RPMI7951 (cell line): ENCODE data around the gene FBRS. TPM values are rescaled to one million over a fixed set of nuclear protein-coding genes. Genes with fewer than 3 reads are reported as not detected.
"Not testable (repeated sequence)": the region's sequence is repeated elsewhere in the genome, so short reads cannot be mapped to it uniquely, and the experiment has no call there.

Experiments
- DNase-seq: peaks from one replicate; pipeline ENCODE4 v3.0.0-alpha.2; 2012; ENCODE audit warnings: low read depth
- total RNA-seq: library from RNA; depleted of rRNA; stranded (reverse); fragments of >200 nt; shearing (Covaris generic); gene quantifications from 2 replicates; pipeline ENCODE4 v1.2.3, GENCODE V29; 2014; rRNA removed

The FBRS gene
- total RNA-seq, 1 experiment from 2014 or later = 4.1 TPM

DNA sequence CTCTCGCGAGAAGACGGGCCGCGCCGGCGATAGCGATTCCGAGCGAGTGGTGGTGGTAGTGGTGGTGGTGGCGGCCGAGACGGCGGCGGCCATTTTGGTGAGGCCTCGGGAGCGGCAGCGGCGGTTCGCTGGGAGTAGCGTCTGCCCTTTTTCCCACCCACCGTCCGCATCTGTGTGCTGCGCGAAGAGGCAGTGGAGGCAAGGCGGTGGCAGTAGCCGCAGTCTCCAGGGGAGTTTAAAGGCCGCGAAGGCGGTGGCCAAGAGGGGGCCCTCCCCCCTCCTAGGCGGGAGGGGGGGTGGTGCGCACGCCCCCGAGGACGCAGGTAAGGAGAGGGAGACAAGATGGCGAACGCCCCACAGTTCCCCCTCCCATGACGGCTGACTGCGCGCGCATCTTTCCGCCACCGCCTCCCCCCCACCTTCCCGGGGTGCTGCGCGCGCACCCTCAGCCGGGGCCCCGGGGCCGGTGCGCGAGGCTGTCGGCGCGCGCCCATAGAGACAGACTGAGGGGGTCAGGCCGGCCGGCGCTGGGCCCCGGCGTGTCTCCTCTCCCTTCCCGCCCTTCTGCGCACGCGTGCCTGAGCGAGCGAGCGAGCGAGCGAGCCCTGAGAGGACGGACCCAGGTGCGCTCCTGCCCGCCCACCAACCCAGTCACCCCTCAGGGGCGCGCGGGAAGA is 40.0 kb downstream of the FBRS start:
- DNase-seq = peak; percentile 94

DNA sequence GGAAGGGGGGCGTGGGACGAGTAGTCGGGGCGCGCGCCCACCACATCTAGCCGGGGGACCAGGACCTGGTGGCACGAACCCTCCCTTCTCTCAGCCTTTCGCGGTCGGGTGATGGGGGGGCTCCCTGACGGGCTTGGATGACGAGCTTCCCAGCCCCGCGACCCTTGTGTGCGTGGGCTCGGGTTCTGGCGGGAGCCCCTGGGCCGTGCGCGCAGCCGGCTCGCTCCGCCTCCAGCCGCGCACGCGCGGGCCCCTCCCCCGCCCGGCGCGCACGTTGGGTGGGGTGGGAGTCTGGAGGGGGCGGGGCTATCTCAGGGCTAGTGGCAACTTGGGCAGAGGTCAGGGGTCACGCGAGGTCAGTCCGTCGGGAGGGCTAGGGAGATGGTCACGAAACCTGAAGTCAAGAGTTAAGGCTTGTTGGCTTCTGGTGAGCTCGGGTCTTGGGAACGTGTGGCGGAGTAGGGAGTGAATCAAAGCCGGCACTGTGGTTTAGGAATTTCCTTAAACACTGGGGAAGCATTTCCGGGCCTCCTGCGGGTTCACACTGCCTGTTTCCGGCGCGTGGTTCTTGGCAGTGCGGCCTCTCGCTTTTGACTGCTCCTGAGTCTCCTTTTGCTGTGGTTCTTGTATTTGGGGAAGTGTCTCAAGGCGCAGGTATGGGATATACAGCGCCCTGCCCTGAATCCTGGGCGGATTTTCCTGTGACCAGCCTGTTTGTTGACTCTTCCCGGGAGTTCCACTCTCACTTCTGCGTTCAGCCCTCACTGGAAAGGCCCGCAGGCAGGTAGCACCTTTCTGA is 40.8 kb downstream of the FBRS start, which contains the start of gene SRCAP:
Gene SRCAP (plus strand): TSS at position 356 of the 799 bp plus-strand sequence. CDS start 1,654 bp downstream, outside the sequence.
- DNase-seq = peak; percentile 76

- DNase-seq = no peak
These were observed 41.4 kb downstream of the FBRS start for GRCh38 chr16:30699615-30700099.

DNA sequence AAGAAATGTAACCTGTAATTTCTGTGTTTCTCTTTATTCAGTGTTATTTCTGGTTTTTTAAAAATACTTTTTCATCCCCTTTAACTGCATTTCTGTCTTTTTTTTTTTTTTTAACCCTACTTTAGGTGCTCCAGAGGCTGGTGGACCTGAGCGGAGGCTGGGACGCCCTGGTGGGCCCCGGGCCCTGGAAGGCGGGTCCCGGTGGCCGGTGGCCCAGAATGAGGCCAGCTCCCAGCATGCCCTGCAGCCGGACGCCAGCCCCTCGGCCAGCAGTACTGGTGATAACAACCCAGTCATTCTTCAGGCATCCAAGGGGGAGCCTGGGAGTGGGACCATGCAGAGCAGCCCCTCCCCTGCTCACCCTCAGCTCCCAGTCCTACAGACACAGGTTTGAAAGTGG is 42.3 kb downstream of the FBRS start:
- no peak for DNase-seq

- DNase-seq = no peak
These were observed 42.7 kb downstream of the FBRS start for GRCh38 chr16:30700971-30701370.

DNA sequence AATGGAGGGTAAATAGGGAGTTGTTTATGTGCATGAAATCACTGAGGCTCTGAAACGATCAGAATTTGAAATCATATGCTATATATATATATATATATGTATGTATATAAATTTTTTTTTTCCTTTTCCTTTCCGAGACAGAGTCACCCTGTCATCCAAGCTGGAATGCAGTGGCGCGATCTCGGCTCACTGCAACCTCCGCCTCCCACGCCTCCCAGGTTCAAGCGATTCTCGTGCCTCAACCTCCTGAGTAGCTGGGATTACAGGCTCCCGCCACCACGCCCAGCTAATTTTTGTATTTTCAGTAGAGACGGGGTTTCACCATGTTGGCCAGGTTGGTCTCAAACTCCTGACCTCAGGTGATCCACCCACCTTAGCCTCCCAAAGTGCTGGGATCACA is 44.8 kb downstream of the FBRS start:
- DNase-seq = not testable (repeated sequence)

GRCh38 chr16:30703971-30704370 is 45.7 kb downstream of the FBRS start:
- no peak for DNase-seq

- DNase-seq = no peak
These were observed 47.8 kb downstream of the FBRS start for GRCh38 chr16:30706046-30706445.

GRCh38 chr16:30710971-30711370 is 52.7 kb downstream of the FBRS start:
- peak; percentile 29 for DNase-seq

DNA sequence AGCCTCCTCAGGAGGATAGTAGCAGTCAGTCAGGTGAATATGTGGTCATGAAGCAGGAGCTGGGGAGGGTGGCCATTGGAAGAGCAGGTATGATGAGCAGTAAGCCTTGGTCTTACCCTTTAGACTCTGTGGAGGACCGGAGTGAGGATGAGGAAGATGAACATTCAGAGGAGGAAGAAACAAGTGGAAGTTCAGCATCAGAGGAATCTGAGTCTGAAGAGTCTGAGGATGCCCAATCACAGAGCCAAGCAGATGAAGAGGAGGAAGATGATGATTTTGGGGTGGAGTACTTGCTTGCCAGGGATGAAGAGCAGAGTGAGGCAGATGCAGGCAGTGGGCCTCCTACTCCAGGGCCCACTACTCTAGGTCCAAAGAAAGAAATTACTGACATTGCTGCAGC is 53.5 kb downstream of the FBRS start:
- DNase-seq = no peak

DNA sequence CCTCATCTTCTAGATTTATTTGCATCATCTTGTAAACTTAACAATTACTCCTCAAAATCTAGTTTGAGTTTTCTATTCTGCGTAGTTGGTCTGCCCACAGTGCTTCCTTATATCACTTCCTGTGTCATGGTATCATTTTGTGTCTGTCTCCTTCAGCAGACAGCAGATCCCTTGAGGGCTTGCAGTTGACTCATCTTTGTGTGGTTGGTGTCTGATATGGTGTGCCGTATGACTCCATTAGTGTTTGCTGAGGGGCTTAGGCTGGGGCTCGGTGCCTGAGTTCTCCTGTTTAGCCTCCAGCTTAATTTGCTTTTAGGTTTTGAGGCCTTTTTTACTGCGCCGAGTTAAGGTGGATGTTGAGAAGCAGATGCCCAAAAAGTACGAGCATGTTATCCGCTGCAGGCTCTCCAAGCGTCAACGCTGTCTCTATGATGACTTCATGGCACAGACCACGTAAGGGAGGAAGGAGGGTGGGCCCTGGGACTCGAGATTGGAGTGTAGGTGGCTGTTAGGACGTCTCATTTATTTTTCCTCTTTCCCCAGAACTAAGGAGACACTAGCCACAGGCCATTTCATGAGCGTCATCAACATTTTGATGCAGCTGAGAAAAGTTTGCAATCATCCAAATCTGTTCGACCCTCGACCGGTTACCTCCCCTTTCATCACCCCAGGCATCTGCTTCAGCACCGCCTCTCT is 57.7 kb downstream of the FBRS start:
- peak; percentile 96 for DNase-seq

DNA sequence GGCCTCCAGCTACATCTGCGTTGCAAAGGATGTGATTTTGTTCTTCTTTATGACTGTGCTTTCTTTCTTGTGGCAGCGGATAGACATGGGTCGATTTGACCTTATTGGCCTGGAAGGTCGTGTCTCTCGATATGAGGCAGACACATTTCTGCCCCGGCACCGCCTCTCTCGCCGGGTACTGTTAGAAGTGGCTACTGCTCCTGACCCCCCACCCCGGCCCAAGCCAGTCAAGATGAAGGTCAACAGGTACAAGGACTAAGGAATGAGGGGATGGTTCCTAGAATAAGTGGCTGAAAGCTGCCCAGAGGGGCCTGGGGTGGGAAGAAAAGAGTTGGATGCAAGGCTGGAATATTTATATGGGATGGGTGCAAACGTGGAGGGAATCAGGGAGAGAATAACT is 61.9 kb downstream of the FBRS start:
- DNase-seq = no peak

Other genes with a start within 250 kb of the FBRS start
- gene DCTPP1, start 228.4 kb upstream of the FBRS start, total RNA-seq = 26.8 and 32.2 TPM in 2 replicates
- 9.0 and 11.2 TPM in 2 replicates for gene SEPHS2, start 212.6 kb upstream of the FBRS start, total RNA-seq
- not detected in 2 replicates for gene ITGAL, start 185.7 kb upstream of the FBRS start, total RNA-seq
- 17.5 and 19.1 TPM in 2 replicates for gene ZNF768, start 131.9 kb upstream of the FBRS start, total RNA-seq
- 5.0 and 5.6 TPM in 2 replicates for gene ZNF747, start 123.6 kb upstream of the FBRS start, total RNA-seq
- 3.0 and 3.6 TPM in 2 replicates for gene ZNF764, start 100.1 kb upstream of the FBRS start, total RNA-seq
- gene ZNF688, start 86.7 kb upstream of the FBRS start, total RNA-seq = 6.4 and 6.7 TPM in 2 replicates
- 2.8 and 3.9 TPM in 2 replicates for gene ZNF785, start 72.7 kb upstream of the FBRS start, total RNA-seq
- gene ZNF689, start 48.0 kb upstream of the FBRS start, total RNA-seq = 5.6 and 6.1 TPM in 2 replicates
- 6.8 and 10.9 TPM in 2 replicates for gene PRR14, start 7.5 kb upstream of the FBRS start, total RNA-seq
- gene SRCAP, start 40.7 kb downstream of the FBRS start, total RNA-seq = 2.6 and 5.3 TPM in 2 replicates
- gene PHKG2, start 90.0 kb downstream of the FBRS start, total RNA-seq = 25.3 and 30.9 TPM in 2 replicates
- 3.4 and 4.6 TPM in 2 replicates for gene CFAP119, start 103.6 kb downstream of the FBRS start, total RNA-seq
- 45.3 and 48.2 TPM in 2 replicates for gene RNF40, start 103.9 kb downstream of the FBRS start, total RNA-seq
- gene ZNF629, start 128.8 kb downstream of the FBRS start, total RNA-seq = 7.5 and 8.3 TPM in 2 replicates
- gene BCL7C, start 235.6 kb downstream of the FBRS start, total RNA-seq = 40.5 and 42.2 TPM in 2 replicates
- gene CTF1, start 238.2 kb downstream of the FBRS start, total RNA-seq = 0.24 and 0.39 TPM in 2 replicates